Tibial artery (tissue), 4 donors: ENCODE results near the gene DCAF16.

Experiments
- DNase-seq, 2 donors: peaks; one replicate each; pipeline ENCODE4 v3.0.0-alpha.2; 2019
- H3K27ac ChIP-seq, 2 donors: fragments of 200-600 bp; sonication (generic) in 1 of 2; 1 replicate in 1 of 2; 2 replicates in 1 of 2; pipeline ENCODE4 v1.5.1; 2018 to 2019; ENCODE audit warnings: mild to moderate bottlenecking in 1 of 2
- H3K27me3 ChIP-seq, 2 donors: fragments of 200-600 bp; sonication (generic) in 1 of 2; one replicate each; pipeline versions ENCODE4 v1.5.1 to v1.6.0; 2016 to 2019
- H3K36me3 ChIP-seq, 3 donors: fragments of 200-600 bp; sonication (generic) in 2 of 3; one replicate each; pipeline ENCODE4 v1.5.1; 2016 to 2019; ENCODE audit warnings: mild to moderate bottlenecking in 2 of 3
- H3K4me1 ChIP-seq, 4 donors: fragments of 200-600 bp; sonication (generic) in 2 of 4; 1 replicate in 3 of 4; 2 replicates in 1 of 4; pipeline ENCODE4 v1.5.1; 2016 to 2019
- H3K4me3 ChIP-seq, 2 donors: fragments of 200-600 bp; sonication (generic) in 1 of 2; 1 replicate in 1 of 2; 2 replicates in 1 of 2; pipeline ENCODE4 v1.5.1; 2018 to 2019; ENCODE audit warnings: mild to moderate bottlenecking in 2 of 2
- H3K9me3 ChIP-seq, 3 donors: fragments of 200-600 bp; sonication (generic) in 1 of 3; one replicate each; pipeline ENCODE4 v1.5.1; 2016 to 2019
- intact Hi-C: fragments of 100-400 bp; cut with DNase I; formaldehyde crosslinking; loops from one replicate; pipeline ENCODE4 v1.15.0; 2023; ENCODE audit warnings: low total_unique reads
- TF ChIP-seq, protein P1 (sequence below), 2 experiments: fragments of 200-600 bp in 1 of 2; fragments of 450-650 bp in 1 of 2; IDR thresholded peaks; one replicate each; pipeline ENCODE4 v1.5.1; 2017 to 2019; ENCODE audit warnings: antibody characterized with exemption in 2 of 2, mild to moderate bottlenecking in 1 of 2, moderate library complexity in 1 of 2

The DCAF16 gene

DNA sequence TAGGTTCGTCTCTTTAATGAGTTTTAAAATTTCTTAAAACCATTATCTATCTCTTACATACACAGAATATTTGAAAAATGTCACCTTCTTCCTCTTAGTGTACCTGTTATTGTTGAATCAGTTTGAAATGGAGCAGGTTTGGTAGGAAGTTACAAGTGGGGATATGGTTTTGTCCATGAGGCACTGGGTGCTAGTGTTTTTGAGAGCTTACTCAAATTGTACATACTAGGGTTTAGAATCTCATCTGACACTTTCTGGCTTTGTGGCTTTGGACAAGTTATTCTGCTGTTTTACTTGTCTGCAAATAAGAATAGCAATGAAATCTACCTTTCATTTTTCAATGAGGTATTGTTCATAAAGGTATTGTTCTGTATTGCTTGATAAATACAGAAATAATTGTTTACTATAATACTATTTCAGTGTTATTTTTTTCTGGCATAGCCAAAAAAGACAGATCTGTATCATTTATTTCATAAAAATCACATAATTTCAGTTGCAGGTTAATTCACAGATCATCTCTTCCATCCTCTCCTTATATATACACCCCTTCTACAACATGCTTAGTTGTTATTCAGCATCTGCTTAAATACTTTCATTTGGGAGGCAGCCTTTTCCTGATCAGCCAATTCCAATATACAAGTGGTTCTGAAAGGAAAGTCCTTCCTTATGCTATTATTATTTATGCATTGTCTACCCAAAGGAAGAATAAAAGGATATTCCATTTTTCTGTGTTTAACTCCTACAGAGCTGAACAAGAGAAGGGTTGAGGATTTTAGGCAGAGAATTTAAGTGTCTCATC, 13.5 kb upstream of the DCAF16 start:
- Histone ChIP-seq H3K36me3 (no peaks in the 10 kb centered on the region), H3K27me3 (no peaks in the 10 kb centered on the region), H3K4me3 (no peak overlapping the region), H3K9me3 (no peaks in the 10 kb centered on the region), H3K4me1 (no peaks in the 10 kb centered on the region), H3K27ac (no peak overlapping the region)
- no peak for DNase-seq
- TF ChIP-seq, protein P1, sequence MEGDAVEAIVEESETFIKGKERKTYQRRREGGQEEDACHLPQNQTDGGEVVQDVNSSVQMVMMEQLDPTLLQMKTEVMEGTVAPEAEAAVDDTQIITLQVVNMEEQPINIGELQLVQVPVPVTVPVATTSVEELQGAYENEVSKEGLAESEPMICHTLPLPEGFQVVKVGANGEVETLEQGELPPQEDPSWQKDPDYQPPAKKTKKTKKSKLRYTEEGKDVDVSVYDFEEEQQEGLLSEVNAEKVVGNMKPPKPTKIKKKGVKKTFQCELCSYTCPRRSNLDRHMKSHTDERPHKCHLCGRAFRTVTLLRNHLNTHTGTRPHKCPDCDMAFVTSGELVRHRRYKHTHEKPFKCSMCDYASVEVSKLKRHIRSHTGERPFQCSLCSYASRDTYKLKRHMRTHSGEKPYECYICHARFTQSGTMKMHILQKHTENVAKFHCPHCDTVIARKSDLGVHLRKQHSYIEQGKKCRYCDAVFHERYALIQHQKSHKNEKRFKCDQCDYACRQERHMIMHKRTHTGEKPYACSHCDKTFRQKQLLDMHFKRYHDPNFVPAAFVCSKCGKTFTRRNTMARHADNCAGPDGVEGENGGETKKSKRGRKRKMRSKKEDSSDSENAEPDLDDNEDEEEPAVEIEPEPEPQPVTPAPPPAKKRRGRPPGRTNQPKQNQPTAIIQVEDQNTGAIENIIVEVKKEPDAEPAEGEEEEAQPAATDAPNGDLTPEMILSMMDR (IDR thresholded peaks at IDR 0.05) = no peak
- intact Hi-C loops = no loop called here

DNA sequence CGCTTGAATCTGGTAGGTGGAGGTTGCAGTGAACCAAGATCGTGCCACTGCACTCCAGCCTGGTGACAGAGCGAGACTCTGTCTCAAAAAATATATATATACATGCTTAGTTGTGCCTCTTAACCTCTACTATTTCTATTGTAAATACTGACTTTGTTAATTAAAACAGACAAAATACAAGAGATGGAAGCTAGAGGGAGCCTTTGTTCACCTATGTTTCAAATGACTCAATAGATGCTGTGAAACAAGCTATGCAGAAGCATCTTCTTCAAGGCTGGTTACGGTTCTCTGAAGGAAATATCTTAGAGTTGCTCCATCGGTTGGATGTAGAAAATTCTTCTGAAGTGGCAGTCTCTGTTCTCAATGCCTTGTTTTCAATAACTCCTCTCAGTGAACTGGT, 6.5 kb upstream of the DCAF16 start:
- intact Hi-C loops = no loop called here
- H3K9me3 ChIP-seq = no peaks in the 10 kb centered on the region
- no peaks in the 10 kb centered on the region for H3K4me1 ChIP-seq
- no peaks in the 10 kb centered on the region for H3K36me3 ChIP-seq
- no peak overlapping the region for H3K27ac ChIP-seq
- TF ChIP-seq, protein P1 (IDR thresholded peaks at IDR 0.05) = peak; percentile 48 to 49
- no peaks in the 10 kb centered on the region for H3K27me3 ChIP-seq
- no peak overlapping the region for H3K4me3 ChIP-seq
- DNase-seq = no peak

DNA sequence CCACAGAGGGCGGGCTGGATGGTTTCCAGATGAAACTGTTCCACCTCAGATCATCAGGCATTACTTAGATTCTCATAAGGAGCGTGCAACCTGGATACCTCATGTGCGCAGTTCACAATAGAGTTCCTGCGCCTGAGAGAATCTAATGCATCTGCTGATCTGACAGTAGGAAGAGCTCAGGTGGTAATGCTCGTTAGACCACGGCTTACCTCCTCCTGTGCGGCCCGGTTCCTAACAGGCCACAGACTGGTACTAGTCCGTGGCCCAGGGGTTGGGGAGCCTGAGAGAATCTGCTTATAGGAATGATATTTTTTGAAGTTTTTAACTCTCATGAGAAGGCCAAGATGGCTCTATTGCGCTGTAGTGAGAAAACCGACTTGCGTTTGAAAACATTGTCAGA, 5.6 kb upstream of the DCAF16 start:
- Histone ChIP-seq H3K36me3 (no peaks in the 10 kb centered on the region), H3K4me3 (no peak overlapping the region), H3K27ac (no peak overlapping the region), H3K27me3 (no peaks in the 10 kb centered on the region), H3K9me3 (no peaks in the 10 kb centered on the region), H3K4me1 (peaks cover 0 to 4% (median 3%) of the 10 kb centered on the region in 4 donors)
- DNase-seq = no peak
- TF ChIP-seq, protein P1 (IDR thresholded peaks at IDR 0.05) = no peak
- intact Hi-C loops = no loop called here

DNA sequence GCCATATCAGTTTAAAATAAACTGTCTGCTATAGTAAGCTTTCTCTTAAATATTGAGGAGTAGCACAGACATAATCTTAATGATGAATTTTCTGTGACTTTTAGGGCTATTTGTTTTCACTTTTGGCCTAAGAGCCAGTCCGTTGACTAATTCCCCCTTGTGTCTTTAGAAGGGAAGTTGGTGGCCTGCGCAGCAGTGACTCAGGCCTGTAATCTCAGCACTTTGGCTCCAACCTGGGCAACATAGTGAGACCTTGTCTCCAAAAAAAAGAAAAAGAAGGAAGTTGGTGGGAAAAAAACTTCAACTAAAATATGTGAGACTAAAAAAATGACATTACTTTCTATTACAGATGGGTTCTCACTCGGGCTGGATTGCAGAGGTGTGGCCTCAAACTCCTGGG, 3.6 kb upstream of the DCAF16 start:
- no peaks in the 10 kb centered on the region for H3K9me3 ChIP-seq
- DNase-seq = no peak
- peaks cover 0 to 16% (median 13%) of the 10 kb centered on the region in 4 donors for H3K4me1 ChIP-seq
- H3K36me3 ChIP-seq = no peaks in the 10 kb centered on the region
- TF ChIP-seq, protein P1 (IDR thresholded peaks at IDR 0.05) = no peak
- no peak overlapping the region for H3K27ac ChIP-seq
- no peaks in the 10 kb centered on the region for H3K27me3 ChIP-seq
- intact Hi-C loops = loop anchor here (5.0 kb wide), 1 partner anchor 208 kb away; the partner anchor contains the start of gene LCORL
- H3K4me3 ChIP-seq = no peak overlapping the region

DNA sequence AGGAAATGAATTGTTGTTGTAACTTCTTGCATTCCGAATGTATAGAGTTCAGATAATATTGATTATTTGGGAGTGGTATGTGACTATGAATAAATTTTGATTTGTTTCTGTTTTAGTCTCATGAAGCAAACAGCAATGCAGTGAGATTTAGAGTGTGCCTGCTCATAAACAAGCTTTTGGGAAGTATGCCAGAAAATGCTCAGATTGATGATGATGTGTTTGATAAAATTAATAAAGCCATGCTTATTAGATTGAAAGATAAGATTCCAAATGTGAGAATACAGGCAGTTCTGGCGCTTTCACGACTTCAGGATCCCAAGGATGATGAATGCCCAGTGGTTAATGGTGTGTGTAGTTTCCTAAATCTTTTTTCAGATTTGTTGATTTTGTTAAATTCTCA, 2.2 kb upstream of the DCAF16 start:
- TF ChIP-seq, protein P1 (IDR thresholded peaks at IDR 0.05) = no peak
- no peak for DNase-seq
- intact Hi-C loops = loop anchor here (5.0 kb wide), 1 partner anchor 210 kb away; the partner anchor contains the start of gene LCORL
- H3K27me3 ChIP-seq = no peaks in the 10 kb centered on the region
- no peak overlapping the region for H3K27ac ChIP-seq
- H3K9me3 ChIP-seq = no peaks in the 10 kb centered on the region
- H3K4me1 ChIP-seq = peaks cover 0 to 29% (median 24%) of the 10 kb centered on the region in 4 donors
- no peaks in the 10 kb centered on the region for H3K36me3 ChIP-seq
- no peak overlapping the region for H3K4me3 ChIP-seq
